Tibial nerve (tissue), 4 donors: ENCODE results near the gene RFX6. TPM values are rescaled to one million over a fixed set of nuclear protein-coding genes. Genes with fewer than 3 reads are reported as not detected.

Experiments
- DNase-seq, 2 donors: peaks; one replicate each; pipeline ENCODE4 v3.0.0-alpha.2; 2019; ENCODE audit warnings: low spot score in 2 of 2
- H3K27ac ChIP-seq, 4 donors: fragments of 200-600 bp; sonication (generic) in 3 of 4; one replicate each; pipeline ENCODE4 v1.5.1; 2017 to 2019; ENCODE audit warnings: mild to moderate bottlenecking in 1 of 4
- H3K27me3 ChIP-seq, 2 donors: fragments of 200-600 bp; sonication (generic) in 1 of 2; one replicate each; pipeline versions ENCODE4 v1.5.1 to v1.6.0; 2017 to 2019
- H3K36me3 ChIP-seq, 3 donors: fragments of 200-600 bp; sonication (generic); one replicate each; pipeline ENCODE4 v1.5.1; 2018 to 2019
- H3K4me1 ChIP-seq, 4 donors: fragments of 200-600 bp; sonication (generic) in 3 of 4; one replicate each; pipeline ENCODE4 v1.5.1; 2017 to 2019
- H3K4me3 ChIP-seq, 4 donors: fragments of 200-600 bp; sonication (generic) in 3 of 4; one replicate each; pipeline ENCODE4 v1.5.1; 2017 to 2019; ENCODE audit warnings: mild to moderate bottlenecking in 1 of 4, moderate library complexity in 1 of 4
- H3K9me3 ChIP-seq, 4 donors: fragments of 200-600 bp; sonication (generic) in 3 of 4; one replicate each; pipeline ENCODE4 v1.5.1; 2017 to 2019
- CTCF ChIP-seq, 5 experiments: fragments of 200-600 bp in 3 of 5; fragments of 450-650 bp in 2 of 5; sonication (generic) in 3 of 5; IDR thresholded peaks; one replicate each; pipeline ENCODE4 v1.5.1; 2016 to 2019; ENCODE audit warnings: antibody characterized with exemption in 5 of 5, mild to moderate bottlenecking in 3 of 5, moderate library complexity in 2 of 5
- EP300 ChIP-seq, 2 donors: sonication (generic); formaldehyde crosslinking; IDR thresholded peaks; one replicate each; pipeline ENCODE4 v1.6.1; 2017; ENCODE audit warnings: antibody characterized with exemption in 2 of 2, mild to moderate bottlenecking in 1 of 2
- POLR2A ChIP-seq, 2 donors: fragments of 450-650 bp; IDR thresholded peaks; one replicate each; pipeline ENCODE4 v1.6.1; 2017; ENCODE audit warnings: antibody characterized with exemption in 2 of 2, mild to moderate bottlenecking in 2 of 2, moderate library complexity in 2 of 2
- WGBS, 2 donors: methylation state at CpG; one replicate each; pipeline ENCODE4 v1.1.5; 2018; 5-methylcytosine and 5-hydroxymethylcytosine counted together
- total RNA-seq, 4 donors: library from RNA; depleted of rRNA; stranded (reverse); fragments of >200 nt; gene quantifications; one replicate each; pipeline ENCODE4 v1.1.0, GENCODE V29; 2016

RFX6 gene
- total RNA-seq, 4 donors from 2014 or later, result 0.22 TPM; not detected in 3

DNA sequence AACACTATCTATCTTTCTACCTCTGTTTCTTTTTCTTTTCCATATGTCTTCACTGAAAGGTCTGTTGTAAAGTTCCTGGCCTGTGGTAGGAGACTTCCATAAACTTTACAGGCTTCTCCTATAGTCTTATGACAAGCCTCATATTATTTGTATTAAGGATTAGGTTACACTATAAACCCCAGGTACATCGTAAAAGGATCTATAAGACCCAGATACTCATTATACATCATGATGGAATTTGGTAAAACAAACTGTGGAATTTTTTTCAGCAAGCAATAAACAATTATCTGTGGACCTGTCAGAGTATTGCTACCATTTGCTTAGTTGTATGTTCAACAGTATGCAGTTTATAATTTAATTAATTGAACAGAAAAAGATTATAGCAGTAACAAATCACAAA lies 55.5 kb downstream of the RFX6 start:
- no peaks in the 10 kb centered on the region for H3K4me1 ChIP-seq
- no peaks in the 10 kb centered on the region for H3K36me3 ChIP-seq
- no peaks in the 10 kb centered on the region for H3K27me3 ChIP-seq
- H3K27ac ChIP-seq, result no peak overlapping the region
- WGBS, 2 donors, result 77 to 78% methylated on average over 1 of the region's 1 CpG
- DNase-seq, result no peak
- no peak overlapping the region for H3K4me3 ChIP-seq
- TF ChIP-seq CTCF (IDR thresholded peaks at IDR 0.05), result no peak
- no peak for TF ChIP-seq EP300 (IDR thresholded peaks at IDR 0.05)
- TF ChIP-seq POLR2A (IDR thresholded peaks at IDR 0.05), result no peak
- no peaks in the 10 kb centered on the region for H3K9me3 ChIP-seq

GRCh38 chr6:116933485-116933884 lies 56.4 kb downstream of the RFX6 start:
- H3K27ac ChIP-seq, result no peak overlapping the region
- no peak for DNase-seq
- no peaks in the 10 kb centered on the region for H3K4me1 ChIP-seq
- H3K36me3 ChIP-seq, result no peaks in the 10 kb centered on the region
- 22 to 48% methylated on average over 2 of the region's 2 CpGs for WGBS, 2 donors
- H3K4me3 ChIP-seq, result no peak overlapping the region
- H3K27me3 ChIP-seq, result no peaks in the 10 kb centered on the region
- TF ChIP-seq CTCF (IDR thresholded peaks at IDR 0.05) (no peak), POLR2A (IDR thresholded peaks at IDR 0.05) (no peak), EP300 (IDR thresholded peaks at IDR 0.05) (no peak)
- H3K9me3 ChIP-seq, result no peaks in the 10 kb centered on the region

DNA sequence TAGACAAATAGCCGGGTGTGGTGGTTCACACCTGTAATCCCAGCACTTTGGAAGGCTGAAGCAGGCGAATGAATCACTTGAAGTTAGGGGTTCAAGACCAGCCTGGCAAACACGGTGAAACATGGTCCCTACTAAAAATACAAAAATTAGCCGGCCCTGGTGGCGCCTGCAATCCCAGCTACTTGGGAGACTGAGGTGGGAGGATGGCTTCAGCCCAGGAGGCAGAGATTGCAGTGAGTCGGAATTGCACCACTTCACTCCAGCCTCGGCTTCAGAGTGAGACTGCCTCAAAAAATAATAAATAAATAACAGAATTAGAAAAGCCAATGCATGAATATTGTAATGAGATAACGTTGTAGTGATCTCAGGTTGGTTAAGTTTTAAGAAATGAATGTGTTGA lies 61.3 kb downstream of the RFX6 start:
- Histone ChIP-seq H3K27ac (no peak overlapping the region), H3K4me3 (no peak overlapping the region), H3K9me3 (no peaks in the 10 kb centered on the region), H3K4me1 (no peaks in the 10 kb centered on the region), H3K27me3 (no peaks in the 10 kb centered on the region), H3K36me3 (no peaks in the 10 kb centered on the region)
- TF ChIP-seq POLR2A (IDR thresholded peaks at IDR 0.05), result no peak
- no peak for TF ChIP-seq CTCF (IDR thresholded peaks at IDR 0.05)
- no peak for TF ChIP-seq EP300 (IDR thresholded peaks at IDR 0.05)
- DNase-seq, result no peak
- 87 to 91% methylated on average over 8 of the region's 8 CpGs for WGBS, 2 donors

GRCh38 chr6:116941727-116942126 lies 64.7 kb downstream of the RFX6 start:
- DNase-seq, result no peak
- H3K4me1 ChIP-seq, result no peaks in the 10 kb centered on the region
- no peaks in the 10 kb centered on the region for H3K36me3 ChIP-seq
- no peak overlapping the region for H3K4me3 ChIP-seq
- H3K9me3 ChIP-seq, result no peaks in the 10 kb centered on the region
- no peak for TF ChIP-seq EP300 (IDR thresholded peaks at IDR 0.05)
- TF ChIP-seq CTCF (IDR thresholded peaks at IDR 0.05), result no peak
- no peak for TF ChIP-seq POLR2A (IDR thresholded peaks at IDR 0.05)
- WGBS, 2 donors, result 40 to 43% methylated on average over 4 of the region's 4 CpGs
- no peaks in the 10 kb centered on the region for H3K27me3 ChIP-seq
- no peak overlapping the region for H3K27ac ChIP-seq

DNA sequence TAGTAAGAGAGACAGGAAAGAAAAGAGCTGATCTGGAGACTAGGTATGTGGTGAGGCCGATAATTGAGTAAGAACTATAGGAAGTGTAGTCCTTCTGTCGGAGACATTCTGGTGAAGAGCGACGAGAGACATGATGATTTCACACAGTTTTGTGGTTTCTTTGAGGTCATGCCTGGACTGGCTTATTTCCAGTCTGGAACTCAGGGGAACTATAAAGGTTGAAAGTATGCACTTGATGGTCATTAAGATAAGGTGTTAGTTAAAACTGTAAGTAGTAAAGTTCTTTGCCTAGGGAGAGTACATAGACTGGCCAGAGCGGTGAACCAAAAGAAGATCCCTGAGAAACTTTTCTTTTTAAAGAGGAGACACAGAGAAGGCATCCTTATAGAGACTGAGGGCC lies 68.8 kb downstream of the RFX6 start:
- Histone ChIP-seq H3K36me3 (no peaks in the 10 kb centered on the region), H3K4me3 (no peak overlapping the region), H3K27ac (no peak overlapping the region), H3K4me1 (no peaks in the 10 kb centered on the region), H3K9me3 (no peaks in the 10 kb centered on the region), H3K27me3 (no peaks in the 10 kb centered on the region)
- WGBS, 2 donors, result 55 to 63% methylated on average over 5 of the region's 5 CpGs
- TF ChIP-seq EP300 (IDR thresholded peaks at IDR 0.05) (no peak), CTCF (IDR thresholded peaks at IDR 0.05) (no peak)
- DNase-seq, result no peak
